Ureter (tissue), 1 donor: Measurements from ENCODE around the gene DYNLRB1. TPM values are rescaled to one million over a fixed set of nuclear protein-coding genes. Genes with fewer than 3 reads are reported as not detected.

Experiments
- DNase-seq: peaks from one replicate; pipeline ENCODE4 v3.0.0-alpha.2; 2020; ENCODE audit warnings: low spot score
- total RNA-seq: library from RNA; stranded (reverse); gene quantifications from one replicate; pipeline ENCODE4 v1.2.4, GENCODE V29; 2023
- donor health status: DM: yes; HTN: yes; CAD: no.

Gene DYNLRB1
- total RNA-seq, 1 donor from 2014 or later = 123 TPM

DNA sequence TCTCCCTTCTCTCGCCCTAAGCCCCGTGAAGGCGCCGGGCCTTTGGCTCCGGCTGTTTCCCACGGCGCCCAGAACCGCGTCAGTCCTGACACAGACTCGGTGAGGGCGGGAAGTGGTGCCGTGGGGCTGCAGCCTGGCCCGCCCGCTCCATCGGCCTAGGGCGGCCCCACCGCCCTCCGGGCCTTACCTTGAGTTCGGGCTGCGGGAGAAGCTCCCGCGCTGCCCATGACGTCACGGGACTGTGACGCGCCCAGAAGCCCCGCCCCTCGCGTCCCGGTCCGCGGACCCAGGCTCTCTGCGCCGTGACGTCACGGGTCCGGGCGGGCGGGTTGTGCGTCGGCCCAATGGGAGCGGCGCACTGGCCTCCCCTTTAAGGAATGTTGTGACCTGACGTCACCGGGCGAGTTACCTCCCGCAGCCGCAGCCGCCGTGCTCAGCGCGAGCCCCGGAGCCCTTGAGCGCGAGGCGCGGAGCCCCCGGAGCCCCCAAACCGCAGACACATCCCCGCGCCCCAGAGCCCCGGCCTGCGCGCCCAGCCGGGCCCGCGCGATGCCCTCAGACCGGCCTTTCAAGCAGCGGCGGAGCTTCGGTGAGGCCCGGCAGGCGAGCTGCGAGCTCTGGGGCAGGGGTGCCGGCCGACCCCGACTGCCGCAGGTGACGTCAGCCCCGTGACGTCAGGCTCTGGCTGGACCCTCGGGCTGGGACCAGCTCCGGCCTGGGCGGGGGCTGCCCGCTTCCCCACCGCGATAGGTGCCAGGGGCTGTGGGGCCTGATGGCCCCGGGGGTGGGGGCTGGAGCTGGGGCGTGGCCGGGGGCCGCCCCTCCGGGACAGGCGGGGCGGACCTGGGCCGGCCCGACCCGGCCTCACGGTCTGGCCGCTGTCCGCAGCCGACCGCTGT is 42.3 kb downstream of the DYNLRB1 start, which contains the start of gene MAP1LC3A:
TSS of gene MAP1LC3A (plus strand) at position 399 of the 899 bp plus-strand sequence. CDS start at position 550, 151 bp downstream.
- peak; percentile 93 for DNase-seq

- no peak for DNase-seq
Measured at GRCh38 chr20:34559311-34560140, 43.3 kb downstream of the DYNLRB1 start.

DNA sequence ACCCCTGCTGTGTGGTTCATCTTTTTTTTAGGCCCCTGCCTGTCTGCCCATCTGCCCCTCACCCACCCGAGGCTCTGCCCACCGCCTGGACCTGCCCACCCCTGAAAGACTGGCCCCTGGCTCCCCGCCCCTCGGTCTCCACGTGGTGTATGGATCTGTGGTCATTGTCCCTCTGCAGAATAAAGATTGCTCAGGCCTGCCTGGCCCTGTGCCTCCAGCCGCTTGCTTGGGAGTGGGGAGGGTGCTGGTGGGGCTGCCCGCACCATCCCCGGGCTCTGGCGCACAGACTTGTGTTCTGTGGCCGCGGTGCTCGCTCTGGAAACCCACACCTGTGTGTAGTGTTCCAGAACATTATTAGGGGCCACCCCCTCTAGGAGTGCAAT is 43.9 kb downstream of the DYNLRB1 start:
- no peak for DNase-seq

- no peak for DNase-seq
Measured at GRCh38 chr20:34560614-34561013, 44.4 kb downstream of the DYNLRB1 start.

DNA sequence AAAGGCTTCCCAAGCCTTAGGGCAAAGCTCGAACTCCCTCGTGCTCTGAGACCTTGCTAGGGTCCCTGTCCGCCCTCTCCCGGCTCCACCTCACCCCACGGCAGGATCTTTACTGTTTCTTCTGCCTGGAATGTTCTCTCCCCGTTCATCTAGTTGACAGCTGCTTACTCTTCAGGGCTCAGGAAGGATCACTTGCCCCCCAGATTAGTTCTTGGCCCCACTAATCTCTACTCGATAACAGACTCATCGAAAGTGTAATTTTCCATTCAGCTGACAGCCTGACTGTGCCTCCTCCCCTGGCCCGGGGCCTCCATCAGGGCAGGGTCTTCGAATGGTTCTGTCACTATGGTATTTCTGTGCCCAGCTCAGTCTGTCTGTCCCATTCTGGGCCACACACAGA is 45.4 kb downstream of the DYNLRB1 start:
- DNase-seq = no peak

GRCh38 chr20:34562641-34563040 is 46.4 kb downstream of the DYNLRB1 start:
- no peak for DNase-seq

DNA sequence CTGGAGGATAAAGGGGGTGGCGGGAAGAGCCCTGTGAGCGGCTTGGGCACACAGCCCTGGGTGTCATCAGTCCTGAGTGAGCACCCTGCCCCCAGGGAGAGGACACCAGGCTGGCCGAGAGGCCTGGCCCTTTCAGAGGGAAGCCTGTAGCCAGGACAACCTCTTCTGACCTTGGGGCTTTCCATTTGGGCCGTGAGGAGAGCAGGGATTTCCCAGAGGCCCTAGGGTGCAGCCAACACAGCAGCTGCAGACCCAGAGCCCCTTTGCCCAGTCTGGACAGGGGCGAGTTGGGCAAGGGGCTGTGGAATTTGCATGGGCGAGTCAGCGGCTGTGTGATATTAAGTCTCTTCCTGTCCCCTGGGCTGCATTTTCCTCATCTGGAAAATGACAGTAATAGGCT is 48.6 kb downstream of the DYNLRB1 start:
- DNase-seq = no peak

GRCh38 chr20:34566978-34567891 is 51.0 kb downstream of the DYNLRB1 start:
- no peak for DNase-seq

GRCh38 chr20:34567892-34568865 is 52.0 kb downstream of the DYNLRB1 start:
- DNase-seq = no peak

GRCh38 chr20:34569598-34569997 is 53.4 kb downstream of the DYNLRB1 start:
- no peak for DNase-seq

GRCh38 chr20:34570859-34571306 is 54.7 kb downstream of the DYNLRB1 start:
- no peak for DNase-seq

- no peak for DNase-seq
Measured at GRCh38 chr20:34571753-34572152, 55.5 kb downstream of the DYNLRB1 start.

DNA sequence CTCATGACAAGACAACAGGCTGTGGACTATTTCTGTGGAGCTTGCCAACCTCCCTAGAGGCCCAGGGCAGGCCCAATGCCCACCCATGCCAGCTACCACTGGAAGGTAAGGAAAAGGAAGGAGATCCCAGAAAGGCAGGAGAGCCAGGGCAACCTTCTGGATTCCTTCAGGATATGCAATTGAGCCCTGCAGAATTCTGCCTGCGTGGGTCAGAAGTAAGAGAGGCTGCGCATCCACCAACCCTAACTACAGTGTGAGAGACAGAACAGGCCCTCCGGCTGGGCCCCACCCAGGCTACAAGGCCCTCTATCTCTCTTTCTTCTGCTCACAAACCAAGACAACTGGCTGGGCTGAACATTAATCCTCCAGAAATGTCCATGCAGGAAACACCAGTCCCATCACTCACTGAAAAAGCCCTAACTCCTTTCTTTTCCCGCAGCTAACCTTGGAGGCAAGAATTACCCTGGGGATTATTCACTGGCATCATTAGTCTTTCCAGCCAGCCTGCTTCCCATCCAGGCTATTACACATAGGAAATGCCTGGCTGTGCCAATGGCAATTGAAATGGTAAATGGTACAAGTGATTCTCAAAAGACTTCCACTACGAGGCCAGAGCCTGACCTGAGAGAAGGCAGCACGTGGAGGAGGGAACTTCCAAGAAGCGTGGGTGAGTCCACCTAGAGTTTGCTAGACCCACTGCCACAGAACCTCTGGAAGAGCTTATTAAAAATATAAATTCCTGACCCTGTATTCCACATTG is 57.5 kb downstream of the DYNLRB1 start:
- peak; percentile 34 for DNase-seq

DNA sequence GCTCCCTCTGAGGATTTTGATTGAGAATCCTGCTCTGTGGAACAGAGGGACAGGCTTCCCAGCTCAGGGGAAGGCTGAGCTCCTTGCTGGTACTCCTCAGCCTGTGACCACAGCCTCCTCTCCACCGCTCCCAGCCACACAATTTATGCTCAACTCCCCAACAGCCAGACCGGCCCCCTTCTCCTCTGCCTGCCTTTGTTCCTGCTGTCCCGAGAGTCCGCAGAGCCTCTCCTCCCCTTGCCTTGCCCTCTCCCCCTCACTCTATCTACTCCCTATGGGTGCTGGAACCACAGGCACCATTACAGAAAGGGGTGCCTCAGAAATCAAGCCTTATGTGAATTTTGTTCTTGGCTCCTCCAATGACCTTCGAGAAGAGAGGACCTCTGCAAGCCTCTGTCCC is 58.2 kb downstream of the DYNLRB1 start:
- DNase-seq = peak; percentile 32

- DNase-seq = peak; percentile 6
Measured at GRCh38 chr20:34574861-34575260, 58.6 kb downstream of the DYNLRB1 start.

DNA sequence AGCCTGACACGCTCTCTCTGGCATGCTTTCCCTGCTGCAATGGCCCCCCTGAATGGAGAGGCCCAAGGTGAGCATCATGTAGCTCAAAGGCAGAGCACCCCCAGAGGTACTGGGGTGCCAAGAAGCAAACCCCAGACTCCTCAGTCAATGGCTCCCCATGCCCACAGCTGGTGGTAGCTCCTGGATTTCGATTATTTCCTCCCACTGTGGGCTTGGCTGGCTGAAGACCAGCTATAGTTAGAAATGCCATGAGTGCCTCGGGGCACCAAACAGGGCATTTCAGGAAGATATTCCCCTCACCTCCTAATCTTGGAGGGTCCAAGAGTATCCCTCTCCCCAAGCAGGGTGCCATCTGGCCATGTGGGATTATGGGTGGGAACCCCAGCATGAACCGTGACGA is 59.0 kb downstream of the DYNLRB1 start:
- peak; percentile 30 for DNase-seq

GRCh38 chr20:34575756-34576155 is 59.5 kb downstream of the DYNLRB1 start:
- no peak for DNase-seq

- DNase-seq = no peak
Measured at GRCh38 chr20:34577061-34577460, 60.8 kb downstream of the DYNLRB1 start.

GRCh38 chr20:34578025-34578424 is 61.8 kb downstream of the DYNLRB1 start:
- peak; percentile 40 for DNase-seq
